Kidney (tissue), 14 donors: ENCODE data around the gene KCNQ2. TPM values are rescaled to one million over a fixed set of nuclear protein-coding genes. Genes with fewer than 3 reads are reported as not detected.

Experiments
- DNase-seq, 5 donors: peaks; one replicate each; pipeline ENCODE4 v3.0.0-alpha.2; 2013 to 2020
- FAIRE-seq: peaks from 2 replicates; lab custom pipeline; 2012; peaks lifted over from hg19 to GRCh38; lab: Jason Lieb, UNC
- H3K27ac ChIP-seq, 2 donors: one replicate each; pipeline ENCODE4 v1.7.0; 2013; ENCODE audit warnings: low read depth in 2 of 2, low read length in 2 of 2, inconsistent platforms in 1 of 2
- H3K27me3 ChIP-seq: one replicate; pipeline ENCODE4 v1.7.1; 2013; ENCODE audit warnings: low read length, inconsistent platforms; ENCODE audit not compliant: control insufficient read depth, insufficient read depth
- H3K36me3 ChIP-seq, 3 donors: one replicate each; pipeline versions ENCODE4 v1.7.0 to v1.7.1; 2013; ENCODE audit warnings: low read length in 3 of 3, control low read depth in 1 of 3, inconsistent platforms in 1 of 3; ENCODE audit not compliant: insufficient read depth in 3 of 3, control insufficient read depth in 2 of 3
- H3K4me1 ChIP-seq, 3 donors: one replicate each; pipeline versions ENCODE4 v1.7.0 to v1.7.1; 2013; ENCODE audit warnings: low read length in 3 of 3, inconsistent platforms in 1 of 3, low read depth in 1 of 3; ENCODE audit not compliant: control insufficient read depth in 2 of 3, insufficient read depth in 2 of 3
- H3K4me3 ChIP-seq, 3 donors: one replicate each; pipeline versions ENCODE4 v1.7.0 to v1.8.1; 2013; ENCODE audit warnings: low read length in 3 of 3, control low read depth in 1 of 3, inconsistent platforms in 1 of 3
- H3K9ac ChIP-seq, 3 donors: one replicate each; pipeline versions ENCODE4 v1.7.0 to v1.7.1; 2013; ENCODE audit warnings: low read length in 3 of 3, control low read depth in 1 of 3, inconsistent platforms in 1 of 3
- H3K9me3 ChIP-seq, 3 donors: one replicate each; pipeline versions ENCODE4 v1.7.0 to v1.7.1; 2013; ENCODE audit warnings: low read length in 3 of 3, control low read depth in 1 of 3, inconsistent platforms in 1 of 3; ENCODE audit not compliant: control insufficient read depth in 2 of 3, insufficient read depth in 1 of 3
- CTCF ChIP-seq: IDR thresholded peaks from 3 replicates; pipeline ENCODE4 v1.5.1; 2012; ENCODE audit warnings: mild to moderate bottlenecking, moderate library complexity, borderline replicate concordance; ENCODE audit not compliant: insufficient read depth; ENCODE audit errors: extremely low read depth
- intact Hi-C: fragments of 100-400 bp; cut with DNase I; formaldehyde crosslinking; loops from one replicate; pipeline ENCODE4 v1.11.1; 2022
- polyA plus RNA-seq: library from polyadenylated mRNA; stranded (reverse); fragments of 350-450 nt; fragmentation: Illumina TruSeq; extraction: RNeasy Lipid Tissue Mini Kit (QIAGEN cat#74804); gene quantifications from one replicate; pipeline ENCODE4 v1.2.3, GENCODE V29; 2014; ENCODE audit warnings: low read depth, low replicate concordance; ENCODE audit not compliant: insufficient read depth
- total RNA-seq: library from RNA; stranded (reverse); fragmentation: NEBNext Ultra II Directional; extraction: Animal tissue kit (Norgen Biotek cat#: 25700); gene quantifications from one replicate; pipeline ENCODE4 v1.2.1, GENCODE V29; 2021
- donor health status: control.
- donor health status: control.
- donor health status: control.
- donor health status: control.
- donor health status: control.
- donor health status: DM: yes; HTN: yes; CAD: no.
- donor health status: Normal renal cell carcinoma (clear cell type).

KCNQ2 gene
- total and polyA plus RNA-seq, 2 donors from 2014 or later, result 2.2 TPM; not detected in 1

GRCh38 chr20:63408684-63409046 lies 63.8 kb downstream of the KCNQ2 start:
- Histone ChIP-seq H3K9me3 (no peaks in the 10 kb centered on the region), H3K36me3 (no peaks in the 10 kb centered on the region), H3K4me3 (no peak overlapping the region), H3K27me3 (no peaks in the 10 kb centered on the region), H3K9ac (no peak overlapping the region), H3K4me1 (no peaks in the 10 kb centered on the region), H3K27ac (no peak overlapping the region)
- intact Hi-C loops, result no loop called here
- no peak for DNase-seq
- no peak for FAIRE-seq
- TF ChIP-seq CTCF, result no peak

GRCh38 chr20:63407928-63408683 lies 64.3 kb downstream of the KCNQ2 start:
- intact Hi-C loops, result no loop called here
- H3K4me1 ChIP-seq, result no peaks in the 10 kb centered on the region
- no peaks in the 10 kb centered on the region for H3K27me3 ChIP-seq
- H3K36me3 ChIP-seq, result no peaks in the 10 kb centered on the region
- H3K9me3 ChIP-seq, result no peaks in the 10 kb centered on the region
- FAIRE-seq (no peak), DNase-seq (no peak)
- no peak overlapping the region for H3K27ac ChIP-seq
- TF ChIP-seq CTCF, result no peak
- no peak overlapping the region for H3K4me3 ChIP-seq
- H3K9ac ChIP-seq, result no peak overlapping the region

GRCh38 chr20:63406617-63407245 lies 65.7 kb downstream of the KCNQ2 start:
- Histone ChIP-seq H3K27ac (no peak overlapping the region), H3K4me1 (no peaks in the 10 kb centered on the region), H3K4me3 (no peak overlapping the region), H3K9ac (no peak overlapping the region), H3K36me3 (no peaks in the 10 kb centered on the region), H3K27me3 (no peaks in the 10 kb centered on the region), H3K9me3 (no peaks in the 10 kb centered on the region)
- DNase-seq (no peak), FAIRE-seq (no peak)
- intact Hi-C loops, result no loop called here
- no peak for TF ChIP-seq CTCF
